CD14-positive monocyte (primary cell): ENCODE measurements around the gene ITGB1BP1. TPM values are rescaled to one million over a fixed set of nuclear protein-coding genes. Genes with fewer than 3 reads are reported as not detected.

Experiments used
- DNase-seq, 3 donors: peaks; one replicate each; pipeline ENCODE4 v3.0.0-alpha.2; 2011 to 2022
- H2AFZ ChIP-seq: 2 replicates; pipeline ENCODE4 v1.6.0; 2012; ENCODE audit warnings: mild to moderate bottlenecking, low read depth, low read length, inconsistent platforms; ENCODE audit not compliant: insufficient read depth, poor library complexity, severe bottlenecking
- H3K27ac ChIP-seq, 2 donors: 1 replicate in 1 of 2; 2 replicates in 1 of 2; pipeline ENCODE4 v1.5.1; 2012 to 2013; ENCODE audit warnings: low read length in 2 of 2, control low read depth in 1 of 2, inconsistent platforms in 1 of 2, low read depth in 1 of 2, mild to moderate bottlenecking in 1 of 2
- H3K27me3 ChIP-seq, 2 donors: one replicate each; pipeline versions ENCODE4 v1.6.0 to v1.6.1; 2011 to 2013; ENCODE audit warnings: low read length in 2 of 2; ENCODE audit not compliant: control insufficient read depth in 2 of 2, insufficient read depth in 2 of 2
- H3K36me3 ChIP-seq, 2 donors: replicated peaks in 1 of 2; 1 replicate in 1 of 2; 2 replicates in 1 of 2; pipeline versions ENCODE4 v1.5.1 to v1.6.1; 2012 to 2013; ENCODE audit warnings: low read length in 2 of 2, control low read depth in 1 of 2, inconsistent platforms in 1 of 2, mild to moderate bottlenecking in 1 of 2; ENCODE audit not compliant: insufficient read depth in 2 of 2, control insufficient read depth in 1 of 2
- H3K4me1 ChIP-seq, 2 donors: 1 replicate in 1 of 2; 2 replicates in 1 of 2; pipeline versions ENCODE4 v1.5.1 to v1.6.1; 2012 to 2013; ENCODE audit warnings: low read length in 2 of 2, control low read depth in 1 of 2, inconsistent platforms in 1 of 2, mild to moderate bottlenecking in 1 of 2, moderate library complexity in 1 of 2; ENCODE audit not compliant: insufficient read depth in 2 of 2, control insufficient read depth in 1 of 2
- H3K4me2 ChIP-seq: replicated peaks from 2 replicates; pipeline ENCODE3; 2012; ENCODE audit warnings: low read length, moderate library complexity, mild to moderate bottlenecking; ENCODE audit not compliant: poor library complexity, severe bottlenecking; ENCODE audit errors: extremely low read depth
- H3K4me3 ChIP-seq, 3 experiments: fragments of 200-600 bp in 1 of 3; sonication (generic) in 1 of 3; replicated peaks in 1 of 3; 1 replicate in 2 of 3; 2 replicates in 1 of 3; pipeline ENCODE4 v1.5.1; 2011 to 2013; ENCODE audit warnings: low read length in 3 of 3, mild to moderate bottlenecking in 3 of 3, control low read depth in 2 of 3, low read depth in 2 of 3, inconsistent platforms in 1 of 3, moderate library complexity in 1 of 3
- H3K79me2 ChIP-seq: 2 replicates; pipeline ENCODE4 v1.6.0; 2012; ENCODE audit warnings: mild to moderate bottlenecking, control low read depth, inconsistent platforms, low read length, moderate library complexity; ENCODE audit not compliant: insufficient read depth
- H3K9ac ChIP-seq: 2 replicates; pipeline ENCODE4 v1.6.0; 2017; ENCODE audit warnings: low read length, mild to moderate bottlenecking; ENCODE audit not compliant: insufficient read depth, poor library complexity, severe bottlenecking
- H3K9me3 ChIP-seq, 2 donors: replicated peaks in 1 of 2; 1 replicate in 1 of 2; 2 replicates in 1 of 2; pipeline versions ENCODE4 v1.5.1 to v1.6.1; 2012 to 2013; ENCODE audit warnings: low read length in 2 of 2, control low read depth in 1 of 2; ENCODE audit not compliant: control insufficient read depth in 1 of 2, insufficient read depth in 1 of 2
- H4K20me1 ChIP-seq: 2 replicates; pipeline ENCODE4 v1.6.0; 2012; ENCODE audit warnings: mild to moderate bottlenecking, low read length, control low read depth, moderate library complexity; ENCODE audit not compliant: insufficient read depth
- H3K27ac Mint-ChIP-seq, 7 donors: one replicate each; pipeline ENCODE4 v1.8.0; 2020; ENCODE audit warnings: mild to moderate bottlenecking in 7 of 7, mixed read lengths in 7 of 7, moderate library complexity in 6 of 7, inconsistent platforms in 2 of 7
- H3K27me3 Mint-ChIP-seq, 3 donors: one replicate each; pipeline ENCODE4 v1.8.0; 2021 to 2022; ENCODE audit warnings: low read depth in 3 of 3, mild to moderate bottlenecking in 3 of 3, mixed read lengths in 3 of 3, moderate library complexity in 3 of 3, inconsistent platforms in 1 of 3
- H3K36me3 Mint-ChIP-seq, 2 donors: one replicate each; pipeline ENCODE4 v1.8.0; 2020; ENCODE audit warnings: mixed read lengths in 2 of 2, inconsistent platforms in 1 of 2, mild to moderate bottlenecking in 1 of 2
- H3K4me1 Mint-ChIP-seq: one replicate; pipeline ENCODE4 v1.8.0; 2020; ENCODE audit warnings: mild to moderate bottlenecking, mixed read lengths
- H3K4me3 Mint-ChIP-seq, 2 donors: one replicate each; pipeline ENCODE4 v1.8.0; 2020; ENCODE audit warnings: mild to moderate bottlenecking in 2 of 2, mixed read lengths in 2 of 2, moderate library complexity in 1 of 2
- H3K9me3 Mint-ChIP-seq, 7 donors: one replicate each; pipeline ENCODE4 v1.8.0; 2020 to 2022; ENCODE audit warnings: mixed read lengths in 7 of 7, mild to moderate bottlenecking in 6 of 7, moderate library complexity in 6 of 7, inconsistent platforms in 2 of 7
- CTCF ChIP-seq: fragments of 200-600 bp; IDR thresholded peaks from one replicate; pipeline ENCODE4 v1.8.0; 2022; ENCODE audit warnings: antibody characterized with exemption, mild to moderate bottlenecking
- WGBS: methylation state at CpG from one replicate; pipeline ENCODE4 v1.1.5; 2013; ENCODE audit warnings: missing lambda C conversion rate; ENCODE audit not compliant: insufficient coverage; 5-methylcytosine and 5-hydroxymethylcytosine counted together
- intact Hi-C, 2 donors: fragments of 100-400 bp; cut with micrococcal nuclease; formaldehyde crosslinking; loops; one replicate each; pipeline versions ENCODE4 v1.15.0 to v1.15.1; 2023
- polyA plus RNA-seq, 3 donors: library from polyadenylated mRNA; depleted of rRNA in 1 of 3; unstranded in 2 of 3; stranded (reverse) in 1 of 3; fragments of 300-500 nt in 2 of 3; fragments of >200 nt in 1 of 3; fragmentation: Illumina TruSeq in 2 of 3; gene quantifications; 1 replicate in 2 of 3; 2 replicates in 1 of 3; pipeline ENCODE4 v1.2.3, GENCODE V29; 2012 to 2021

ITGB1BP1 gene
- polyA plus RNA-seq, 3 donors, result 38.5 to 125 (median 116) TPM

GRCh38 chr2:9416962-9417316 lies 6.4 kb downstream of the ITGB1BP1 start:
- Histone ChIP-seq H4K20me1 (peaks cover 25% of the 10 kb centered on the region), H3K79me2 (peaks cover 58% of the 10 kb centered on the region), H3K4me2 (no peak overlapping the region), H3K4me1 (peaks cover 4% of the 10 kb centered on the region in 2 donors), H3K27ac (no peak overlapping the region), H3K9me3 (no peaks in the 10 kb centered on the region), H3K4me3 (no peak overlapping the region), H2AFZ (no peak overlapping the region), H3K9ac (no peak overlapping the region), H3K36me3 (peaks cover 27 to 71% of the 10 kb centered on the region in 2 donors), H3K27me3 (no peaks in the 10 kb centered on the region)
- peaks cover 44 to 55% of the 10 kb centered on the region in 2 donors for H3K36me3 Mint-ChIP-seq
- H3K27ac Mint-ChIP-seq, result peak overlapping the region in 3 of 7 donors; percentile 12 to 30 (median 20)
- no peaks in the 10 kb centered on the region for H3K27me3 Mint-ChIP-seq
- intact Hi-C loops, result no loop called here
- 94% methylated on average over 7 of the region's 7 CpGs for WGBS
- no peak for DNase-seq
- H3K4me3 Mint-ChIP-seq, result no peak overlapping the region
- H3K9me3 Mint-ChIP-seq, result no peaks in the 10 kb centered on the region
- TF ChIP-seq CTCF, result no peak
- peaks cover 11% of the 10 kb centered on the region for H3K4me1 Mint-ChIP-seq

GRCh38 chr2:9416267-9416961 lies 6.9 kb downstream of the ITGB1BP1 start:
- no peak overlapping the region for H2AFZ ChIP-seq
- Mint-ChIP-seq H3K4me3 (no peak overlapping the region), H3K4me1 (peaks cover 7% of the 10 kb centered on the region), H3K27me3 (peaks cover 0 to 2% (median 0%) of the 10 kb centered on the region in 3 donors), H3K27ac (peak overlapping the region in 3 of 7 donors; percentile 12 to 30 (median 20)), H3K9me3 (no peaks in the 10 kb centered on the region), H3K36me3 (peaks cover 46 to 57% of the 10 kb centered on the region in 2 donors)
- peaks cover 52% of the 10 kb centered on the region for H3K79me2 ChIP-seq
- no peak overlapping the region for H3K4me3 ChIP-seq
- no peak overlapping the region for H3K9ac ChIP-seq
- H3K27me3 ChIP-seq, result no peaks in the 10 kb centered on the region
- TF ChIP-seq CTCF, result no peak
- peak overlapping the region in 1 of 2 donors; percentile 36 for H3K27ac ChIP-seq
- peaks cover 25% of the 10 kb centered on the region for H4K20me1 ChIP-seq
- no peak for DNase-seq
- no peak overlapping the region for H3K4me2 ChIP-seq
- H3K4me1 ChIP-seq, result no peaks in the 10 kb centered on the region
- H3K36me3 ChIP-seq, result peaks cover 28 to 76% of the 10 kb centered on the region in 2 donors
- WGBS, result 93% methylated on average over 8 of the region's 9 CpGs
- H3K9me3 ChIP-seq, result no peaks in the 10 kb centered on the region
- intact Hi-C loops, result no loop called here
